Colonic mucosa (tissue), 2 donors: ENCODE data around the gene TGDS. TPM values are rescaled to one million over a fixed set of nuclear protein-coding genes. Genes with fewer than 3 reads are reported as not detected.

Experiments used
- total RNA-seq, 2 donors: library from RNA; stranded (reverse); fragmentation: NEBNext Ultra II Directional in 1 of 2; extraction: Animal tissue kit (Norgen Biotek cat#: 25700) in 1 of 2; gene quantifications; one replicate each; pipeline ENCODE4 v1.2.1, GENCODE V29; 2021
- donor health status: DM: no; HTN: no; CAD: no.
- donor health status: DM: no; HTN: no; CAD: no.

TGDS gene
- total RNA-seq, 2 donors from 2014 or later = 7.2 to 9.3 TPM

Other genes with a start within 250 kb of the TGDS start
- gene DCT, start 116.5 kb downstream of the TGDS start, total RNA-seq = under 1 TPM in 1 of 2 donors, not detected in 1; 0.11 TPM
- gene GPR180, start 5.7 kb upstream of the TGDS start, total RNA-seq = 1 to 10 TPM; 3.2 to 5.9 TPM
- gene SOX21, start 116.4 kb upstream of the TGDS start, total RNA-seq = not detected